GM12865 (cell line): ENCODE results near the gene ORC2.

ENCODE experiments used
- DNase-seq: peaks from one replicate; pipeline ENCODE4 v3.0.0; 2010; ENCODE audit warnings: low read depth
- H3K4me3 ChIP-seq: 2 replicates; pipeline ENCODE4 v1.5.1; 2011; ENCODE audit warnings: mild to moderate bottlenecking, low read depth, low read length, control low read depth
- TF ChIP-seq, protein P1 (sequence below): IDR thresholded peaks from 2 replicates; pipeline ENCODE4 v1.5.1; 2011; ENCODE audit warnings: low read length, control low read depth, low read depth, inconsistent platforms; ENCODE audit not compliant: insufficient read depth; ENCODE audit errors: missing control alignments

The ORC2 gene

DNA sequence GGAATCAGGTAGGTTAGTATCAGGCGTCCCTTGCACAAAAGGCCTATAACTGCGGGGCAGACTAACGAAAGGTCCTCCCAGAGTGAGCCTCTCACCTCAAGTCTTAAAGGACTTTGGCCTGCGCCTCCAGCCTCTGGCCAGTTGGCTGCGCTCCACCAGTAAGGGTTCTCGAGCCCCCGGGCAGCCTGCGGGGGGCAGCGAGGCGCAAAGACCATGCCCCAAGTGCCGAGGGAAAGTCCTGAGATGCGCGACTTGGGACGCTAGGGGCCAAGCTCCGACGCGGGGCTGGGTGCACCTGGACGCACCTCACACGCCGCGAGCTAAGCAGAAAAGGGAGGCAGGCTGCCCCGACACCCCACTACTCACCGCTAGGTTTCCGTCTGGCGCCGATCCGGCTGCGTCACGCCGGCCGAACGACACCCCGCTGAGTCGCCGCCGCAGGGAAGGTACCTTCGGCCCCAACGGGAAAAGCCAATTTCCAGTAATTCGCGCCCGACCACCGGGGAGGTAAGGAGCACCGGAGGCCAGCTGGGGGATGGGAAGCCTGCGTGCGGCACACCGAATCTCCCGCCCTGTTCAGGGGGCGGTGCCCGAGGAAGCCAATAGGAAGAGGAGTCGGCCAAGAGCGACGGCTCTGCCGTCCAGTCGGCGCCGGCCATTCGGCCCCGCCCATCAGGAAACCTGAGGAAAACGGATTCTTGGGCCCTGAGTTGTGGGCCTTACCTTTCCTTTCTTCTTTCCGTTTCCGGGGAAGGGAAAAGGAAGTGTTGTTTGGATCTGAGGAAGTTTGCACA, at the start of gene ORC2:
TSS of gene ORC2 (minus strand) at position 537 of the 794 bp plus-strand sequence. CDS start 5,537 bp downstream, outside the sequence.
- TF ChIP-seq, protein P1, sequence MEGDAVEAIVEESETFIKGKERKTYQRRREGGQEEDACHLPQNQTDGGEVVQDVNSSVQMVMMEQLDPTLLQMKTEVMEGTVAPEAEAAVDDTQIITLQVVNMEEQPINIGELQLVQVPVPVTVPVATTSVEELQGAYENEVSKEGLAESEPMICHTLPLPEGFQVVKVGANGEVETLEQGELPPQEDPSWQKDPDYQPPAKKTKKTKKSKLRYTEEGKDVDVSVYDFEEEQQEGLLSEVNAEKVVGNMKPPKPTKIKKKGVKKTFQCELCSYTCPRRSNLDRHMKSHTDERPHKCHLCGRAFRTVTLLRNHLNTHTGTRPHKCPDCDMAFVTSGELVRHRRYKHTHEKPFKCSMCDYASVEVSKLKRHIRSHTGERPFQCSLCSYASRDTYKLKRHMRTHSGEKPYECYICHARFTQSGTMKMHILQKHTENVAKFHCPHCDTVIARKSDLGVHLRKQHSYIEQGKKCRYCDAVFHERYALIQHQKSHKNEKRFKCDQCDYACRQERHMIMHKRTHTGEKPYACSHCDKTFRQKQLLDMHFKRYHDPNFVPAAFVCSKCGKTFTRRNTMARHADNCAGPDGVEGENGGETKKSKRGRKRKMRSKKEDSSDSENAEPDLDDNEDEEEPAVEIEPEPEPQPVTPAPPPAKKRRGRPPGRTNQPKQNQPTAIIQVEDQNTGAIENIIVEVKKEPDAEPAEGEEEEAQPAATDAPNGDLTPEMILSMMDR: peak; percentile 55
- peak; percentile 96 for DNase-seq
- peak within 1 kb of the TSS; percentile 72 for H3K4me3 ChIP-seq

DNA sequence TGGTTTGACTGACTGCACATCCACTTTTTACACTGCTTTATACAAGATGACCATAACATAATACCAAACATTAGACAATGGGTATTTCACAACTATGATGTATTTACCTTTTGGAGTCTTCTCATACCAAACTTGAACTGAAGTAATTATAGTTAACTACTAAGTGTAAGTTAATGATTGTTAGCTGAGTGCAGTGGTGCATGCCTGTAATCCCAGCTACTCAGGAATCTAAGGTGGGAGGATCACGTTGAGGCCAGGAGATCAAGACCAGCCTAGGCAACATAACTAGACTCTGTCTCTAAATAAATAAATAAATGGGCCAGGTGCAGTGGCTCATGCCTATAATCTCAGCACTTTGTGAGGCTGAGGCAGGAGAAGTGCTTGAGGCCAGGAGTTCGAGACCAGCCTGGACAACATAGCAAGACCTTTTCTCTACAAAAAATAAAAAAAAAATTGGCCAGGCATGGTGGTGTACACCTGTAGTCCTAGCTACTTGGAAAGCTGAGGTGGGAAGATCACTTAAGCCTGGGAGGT, 44.9 kb upstream of the ORC2 start:
- TF ChIP-seq, protein P1: no peak
- H3K4me3 ChIP-seq: no peak overlapping the region
- DNase-seq: no peak

DNA sequence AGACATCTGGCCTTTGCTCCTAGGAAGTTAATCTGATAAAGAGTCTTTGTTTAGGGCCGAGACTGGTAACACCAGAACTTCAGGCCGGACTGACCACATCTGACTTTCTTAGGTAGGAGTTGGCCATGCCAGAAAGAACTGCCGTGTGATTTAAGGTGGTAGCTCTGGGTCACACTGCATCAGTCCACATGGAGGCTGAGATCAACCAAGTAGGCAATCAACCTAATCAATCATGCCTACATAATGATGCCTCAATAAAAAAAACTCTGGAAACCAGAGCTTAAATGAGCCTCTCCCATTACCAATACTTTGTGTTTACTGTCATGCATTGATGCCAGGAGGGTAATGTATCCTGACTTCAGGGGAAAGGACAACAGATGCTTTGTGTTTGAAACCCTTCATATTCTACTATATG, 44.1 kb upstream of the ORC2 start:
- TF ChIP-seq, protein P1: no peak
- DNase-seq: no peak

DNA sequence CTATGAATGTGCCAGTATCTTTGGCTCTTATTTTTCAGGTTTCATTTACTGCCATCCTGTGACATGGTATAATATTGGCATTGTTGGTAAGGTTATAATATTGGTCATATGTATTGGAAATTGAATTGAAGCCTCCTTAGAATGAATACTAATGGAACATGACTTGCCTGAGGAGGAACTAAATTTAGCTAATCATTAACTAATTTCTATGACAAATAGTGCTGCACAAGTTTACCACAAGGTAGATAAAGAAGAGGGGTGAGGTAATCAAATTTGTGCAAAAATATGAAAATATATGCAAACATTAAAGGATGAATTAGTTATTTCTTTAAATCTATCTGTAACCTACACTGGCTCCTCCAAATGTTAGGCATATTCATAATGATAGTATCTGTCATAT, 43.2 kb upstream of the ORC2 start:
- no peak for DNase-seq
- TF ChIP-seq, protein P1: no peak

More for the DNA sequence above, 44.1 kb upstream of the ORC2 start:
- H3K4me3 ChIP-seq: no peak overlapping the region

DNA sequence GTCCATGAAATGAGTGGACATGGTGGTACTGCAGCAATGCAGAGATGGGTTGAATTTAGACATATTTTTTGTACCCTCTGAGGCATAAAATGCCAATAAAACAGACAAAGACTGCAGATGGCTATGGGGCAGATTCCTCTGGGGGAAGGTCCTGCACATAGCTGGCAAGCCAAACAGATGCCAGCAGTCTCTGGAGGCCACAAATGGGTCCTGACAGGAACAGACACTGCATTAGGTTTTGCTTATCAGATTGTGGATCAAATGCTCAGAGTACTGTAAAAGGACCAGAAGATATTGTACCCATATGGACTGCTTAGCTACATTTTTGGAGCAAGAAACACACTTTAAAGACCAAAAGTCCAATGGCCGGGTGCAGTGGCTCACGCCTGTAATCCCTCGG, 40.9 kb upstream of the ORC2 start:
- H3K4me3 ChIP-seq: no peak overlapping the region
- DNase-seq: no peak
- TF ChIP-seq, protein P1: no peak

More for the DNA sequence above, 43.2 kb upstream of the ORC2 start:
- H3K4me3 ChIP-seq: no peak overlapping the region

DNA sequence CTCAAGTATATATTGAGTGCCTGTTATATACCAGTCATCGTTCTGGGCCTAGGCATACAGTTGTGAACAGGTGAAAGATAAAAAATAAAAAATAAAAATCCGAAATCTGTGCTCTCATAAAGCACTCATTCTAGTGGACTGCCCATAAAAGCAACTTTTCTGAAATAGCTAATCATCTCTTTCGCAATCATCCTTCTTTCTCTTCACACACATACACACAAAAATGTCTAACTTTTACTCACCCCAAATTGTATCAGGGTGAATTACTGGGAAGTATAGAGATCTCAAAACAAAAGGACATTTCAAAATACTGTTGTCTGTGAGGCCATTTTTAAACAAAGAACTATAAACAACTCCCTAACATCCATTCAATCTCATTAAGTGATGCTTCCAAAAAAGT, 29.6 kb upstream of the ORC2 start:
- DNase-seq: no peak
- TF ChIP-seq, protein P1: no peak
- no peak overlapping the region for H3K4me3 ChIP-seq
